Fibroblast of villous mesenchyme (primary cell): ENCODE results near the gene BHLHE41. TPM values are rescaled to one million over a fixed set of nuclear protein-coding genes. Genes with fewer than 3 reads are reported as not detected.

Experiments
- DNase-seq: peaks from one replicate; pipeline ENCODE4 v3.0.0-alpha.2; 2010; ENCODE audit warnings: low read depth
- H3K4me3 ChIP-seq: 2 replicates; pipeline ENCODE4 v1.5.1; 2011; ENCODE audit warnings: low read depth, mild to moderate bottlenecking, low read length
- CTCF ChIP-seq: IDR thresholded peaks from 2 replicates; pipeline ENCODE4 v1.5.1; 2012; ENCODE audit warnings: low read depth, mild to moderate bottlenecking, low read length; ENCODE audit not compliant: insufficient read depth
- total RNA-seq: library from RNA; depleted of rRNA; stranded (reverse); fragments of >200 nt; gene quantifications from 2 replicates; pipeline ENCODE4 v1.2.3, GENCODE V29; 2012

The BHLHE41 gene
- total RNA-seq, 1 donor, result 8.2 TPM

GRCh38 chr12:26135010-26135420 is 10.2 kb upstream of the BHLHE41 start:
- no peak for TF ChIP-seq CTCF
- DNase-seq, result no peak
- no peak overlapping the region for H3K4me3 ChIP-seq

- H3K4me3 ChIP-seq, result no peak overlapping the region
- DNase-seq, result no peak
- TF ChIP-seq CTCF, result no peak
Observed at GRCh38 chr12:26134540-26134939, 9.7 kb upstream of the BHLHE41 start.

- TF ChIP-seq CTCF, result no peak
- H3K4me3 ChIP-seq, result no peak overlapping the region
- DNase-seq, result no peak
Observed at GRCh38 chr12:26133521-26133920, 8.7 kb upstream of the BHLHE41 start.

GRCh38 chr12:26132866-26133265 is 8.0 kb upstream of the BHLHE41 start:
- no peak for DNase-seq
- no peak overlapping the region for H3K4me3 ChIP-seq
- no peak for TF ChIP-seq CTCF

- no peak for DNase-seq
- no peak for TF ChIP-seq CTCF
- H3K4me3 ChIP-seq, result no peak overlapping the region
Observed at GRCh38 chr12:26131936-26132335, 7.1 kb upstream of the BHLHE41 start.

- no peak for DNase-seq
- no peak for TF ChIP-seq CTCF
- H3K4me3 ChIP-seq, result no peak overlapping the region
Observed at GRCh38 chr12:26130728-26131127, 5.9 kb upstream of the BHLHE41 start.

- no peak for TF ChIP-seq CTCF
- H3K4me3 ChIP-seq, result no peak overlapping the region
- no peak for DNase-seq
Observed at GRCh38 chr12:26128168-26128567, 3.3 kb upstream of the BHLHE41 start.
